GM04503 (cell line): ENCODE results near the gene AFF3.

ENCODE experiments used
- DNase-seq: peaks from one replicate; pipeline ENCODE4 v3.0.0-alpha.2; 2012; ENCODE audit warnings: low read depth

AFF3 gene

GRCh38 chr2:100071335-100072043 lies 70.9 kb downstream of the AFF3 start:
- DNase-seq, result no peak

GRCh38 chr2:100070078-100070477 lies 72.3 kb downstream of the AFF3 start:
- DNase-seq, result no peak

- no peak for DNase-seq
Observed at GRCh38 chr2:100068395-100068794, 74.0 kb downstream of the AFF3 start.

- no peak for DNase-seq
Observed at GRCh38 chr2:100067784-100068183, 74.6 kb downstream of the AFF3 start.

GRCh38 chr2:100066856-100067255 lies 75.5 kb downstream of the AFF3 start:
- no peak for DNase-seq

GRCh38 chr2:100066246-100066645 lies 76.1 kb downstream of the AFF3 start:
- DNase-seq, result no peak

GRCh38 chr2:100064592-100065428 lies 77.6 kb downstream of the AFF3 start:
- DNase-seq, result no peak

GRCh38 chr2:100064165-100064564 lies 78.2 kb downstream of the AFF3 start:
- no peak for DNase-seq

- no peak for DNase-seq
Observed at GRCh38 chr2:100063459-100063953, 78.9 kb downstream of the AFF3 start.

GRCh38 chr2:100062336-100062735 lies 80.1 kb downstream of the AFF3 start:
- no peak for DNase-seq

GRCh38 chr2:100060875-100061274 lies 81.5 kb downstream of the AFF3 start:
- no peak for DNase-seq

GRCh38 chr2:100059638-100060037 lies 82.8 kb downstream of the AFF3 start:
- no peak for DNase-seq

- peak; percentile 56 for DNase-seq
Observed at GRCh38 chr2:100057901-100058261, 84.5 kb downstream of the AFF3 start.

GRCh38 chr2:100054426-100054825 lies 88.0 kb downstream of the AFF3 start:
- no peak for DNase-seq

- DNase-seq, result no peak
Observed at GRCh38 chr2:100053087-100053885, 89.1 kb downstream of the AFF3 start.

GRCh38 chr2:100052650-100053049 lies 89.7 kb downstream of the AFF3 start:
- no peak for DNase-seq

GRCh38 chr2:100051253-100051652 lies 91.1 kb downstream of the AFF3 start:
- DNase-seq, result no peak

GRCh38 chr2:100050685-100051084 lies 91.7 kb downstream of the AFF3 start:
- no peak for DNase-seq

- no peak for DNase-seq
Observed at GRCh38 chr2:100046961-100047947, 95.1 kb downstream of the AFF3 start.

GRCh38 chr2:100045000-100045399 lies 97.4 kb downstream of the AFF3 start:
- DNase-seq, result no peak

- no peak for DNase-seq
Observed at GRCh38 chr2:100043891-100044255, 98.5 kb downstream of the AFF3 start.
